IPS-20b (cell line): ENCODE results near the gene CMTM7.

Source experiments
- H3K27ac ChIP-seq: one replicate; pipeline ENCODE4 v1.5.1; 2013; ENCODE audit warnings: low read length
- H3K27me3 ChIP-seq: 2 replicates; pipeline ENCODE4 v1.6.1; 2013; ENCODE audit warnings: mild to moderate bottlenecking, low read length, inconsistent platforms; ENCODE audit not compliant: insufficient read depth
- H3K36me3 ChIP-seq: 2 replicates; pipeline ENCODE4 v1.6.1; 2013; ENCODE audit warnings: low read depth, mild to moderate bottlenecking, inconsistent platforms, low read length, moderate library complexity; ENCODE audit not compliant: insufficient read depth
- H3K4me1 ChIP-seq: 2 replicates; pipeline ENCODE4 v1.6.1; 2013; ENCODE audit warnings: mild to moderate bottlenecking, control low read depth, inconsistent platforms, low read length, moderate library complexity; ENCODE audit not compliant: insufficient read depth
- H3K4me3 ChIP-seq: 2 replicates; pipeline ENCODE4 v1.5.1; 2013; ENCODE audit warnings: mild to moderate bottlenecking, low read length, inconsistent platforms
- H3K9ac ChIP-seq: 2 replicates; pipeline ENCODE4 v1.6.1; 2013; ENCODE audit warnings: low read depth, mild to moderate bottlenecking, inconsistent platforms, low read length, moderate library complexity
- H3K9me3 ChIP-seq: 2 replicates; pipeline ENCODE4 v1.6.1; 2013; ENCODE audit warnings: mild to moderate bottlenecking, low read depth, low read length, inconsistent platforms; ENCODE audit not compliant: insufficient read depth

Gene CMTM7

GRCh38 chr3:32367442-32367841, 24.2 kb upstream of the CMTM7 start:
- Histone ChIP-seq H3K4me1 (no peaks in the 10 kb centered on the region), H3K27ac (no peak overlapping the region), H3K9ac (no peak overlapping the region), H3K4me3 (no peak overlapping the region), H3K9me3 (no peaks in the 10 kb centered on the region), H3K27me3 (no peaks in the 10 kb centered on the region), H3K36me3 (no peaks in the 10 kb centered on the region)

GRCh38 chr3:32371461-32372212, 20.0 kb upstream of the CMTM7 start:
- Histone ChIP-seq H3K36me3 (no peaks in the 10 kb centered on the region), H3K27ac (no peak overlapping the region), H3K9ac (no peak overlapping the region), H3K9me3 (no peaks in the 10 kb centered on the region), H3K4me3 (no peak overlapping the region), H3K4me1 (no peaks in the 10 kb centered on the region), H3K27me3 (no peaks in the 10 kb centered on the region)

GRCh38 chr3:32372213-32372490, 19.5 kb upstream of the CMTM7 start:
- no peaks in the 10 kb centered on the region for H3K27me3 ChIP-seq
- H3K9ac ChIP-seq, result no peak overlapping the region
- no peak overlapping the region for H3K27ac ChIP-seq
- H3K4me3 ChIP-seq, result no peak overlapping the region
- H3K36me3 ChIP-seq, result no peaks in the 10 kb centered on the region
- H3K9me3 ChIP-seq, result no peaks in the 10 kb centered on the region
- no peaks in the 10 kb centered on the region for H3K4me1 ChIP-seq

- no peak overlapping the region for H3K9ac ChIP-seq
Measured at GRCh38 chr3:32373276-32373675, 18.4 kb upstream of the CMTM7 start.

GRCh38 chr3:32373844-32374243, 17.8 kb upstream of the CMTM7 start:
- Histone ChIP-seq H3K27me3 (no peaks in the 10 kb centered on the region), H3K36me3 (no peaks in the 10 kb centered on the region), H3K4me3 (no peak overlapping the region), H3K4me1 (no peaks in the 10 kb centered on the region), H3K27ac (no peak overlapping the region), H3K9me3 (no peaks in the 10 kb centered on the region), H3K9ac (no peak overlapping the region)

More at GRCh38 chr3:32373276-32373675, 18.4 kb upstream of the CMTM7 start:
- no peak overlapping the region for H3K27ac ChIP-seq
- no peaks in the 10 kb centered on the region for H3K4me1 ChIP-seq
- no peaks in the 10 kb centered on the region for H3K27me3 ChIP-seq
- no peaks in the 10 kb centered on the region for H3K9me3 ChIP-seq
- no peaks in the 10 kb centered on the region for H3K36me3 ChIP-seq
- H3K4me3 ChIP-seq, result no peak overlapping the region

- no peak overlapping the region for H3K27ac ChIP-seq
- no peaks in the 10 kb centered on the region; the same call in 1 of the 2 replicates for H3K4me1 ChIP-seq
- H3K9ac ChIP-seq, result no peak overlapping the region
- no peak overlapping the region for H3K4me3 ChIP-seq
- no peaks in the 10 kb centered on the region for H3K27me3 ChIP-seq
- no peaks in the 10 kb centered on the region for H3K9me3 ChIP-seq
- no peaks in the 10 kb centered on the region for H3K36me3 ChIP-seq
Measured at GRCh38 chr3:32374788-32375595, 16.7 kb upstream of the CMTM7 start.

- no peaks in the 10 kb centered on the region for H3K27me3 ChIP-seq
- H3K9ac ChIP-seq, result no peak overlapping the region
- H3K4me1 ChIP-seq, result no peaks in the 10 kb centered on the region; the same call in 1 of the 2 replicates
- H3K36me3 ChIP-seq, result no peaks in the 10 kb centered on the region
- H3K4me3 ChIP-seq, result no peak overlapping the region
- no peak overlapping the region for H3K27ac ChIP-seq
- H3K9me3 ChIP-seq, result no peaks in the 10 kb centered on the region
Measured at GRCh38 chr3:32375596-32375930, 16.1 kb upstream of the CMTM7 start.

- H3K27me3 ChIP-seq, result no peaks in the 10 kb centered on the region
- H3K9ac ChIP-seq, result no peak overlapping the region
- H3K36me3 ChIP-seq, result no peaks in the 10 kb centered on the region
- no peak overlapping the region for H3K27ac ChIP-seq
- H3K9me3 ChIP-seq, result no peaks in the 10 kb centered on the region
- H3K4me3 ChIP-seq, result no peak overlapping the region
- H3K4me1 ChIP-seq, result no peaks in the 10 kb centered on the region; the same call in 1 of the 2 replicates
Measured at GRCh38 chr3:32376115-32376514, 15.5 kb upstream of the CMTM7 start.

GRCh38 chr3:32379831-32380500, 11.7 kb upstream of the CMTM7 start:
- no peaks in the 10 kb centered on the region for H3K36me3 ChIP-seq

GRCh38 chr3:32381922-32382321, 9.7 kb upstream of the CMTM7 start:
- no peaks in the 10 kb centered on the region for H3K27me3 ChIP-seq
- H3K36me3 ChIP-seq, result no peaks in the 10 kb centered on the region
- no peak overlapping the region for H3K9ac ChIP-seq
- H3K4me1 ChIP-seq, result no peaks in the 10 kb centered on the region; the same call in 1 of the 2 replicates
- H3K9me3 ChIP-seq, result no peaks in the 10 kb centered on the region
- no peak overlapping the region for H3K27ac ChIP-seq
- H3K4me3 ChIP-seq, result no peak overlapping the region

More at GRCh38 chr3:32379831-32380500, 11.7 kb upstream of the CMTM7 start:
- H3K27me3 ChIP-seq, result no peaks in the 10 kb centered on the region
- no peak overlapping the region for H3K9ac ChIP-seq
- H3K4me3 ChIP-seq, result no peak overlapping the region
- H3K4me1 ChIP-seq, result no peaks in the 10 kb centered on the region; the same call in 1 of the 2 replicates
- no peak overlapping the region for H3K27ac ChIP-seq
- H3K9me3 ChIP-seq, result no peaks in the 10 kb centered on the region

GRCh38 chr3:32383136-32383711, 8.4 kb upstream of the CMTM7 start:
- no peaks in the 10 kb centered on the region for H3K27me3 ChIP-seq

More at GRCh38 chr3:32383136-32383711, 8.4 kb upstream of the CMTM7 start:
- H3K4me3 ChIP-seq, result no peak overlapping the region
- no peaks in the 10 kb centered on the region; the same call in 1 of the 2 replicates for H3K4me1 ChIP-seq
- H3K27ac ChIP-seq, result no peak overlapping the region
- H3K9ac ChIP-seq, result no peak overlapping the region
- H3K9me3 ChIP-seq, result no peaks in the 10 kb centered on the region
- H3K36me3 ChIP-seq, result no peaks in the 10 kb centered on the region
